ENCODE data around the gene CYTH2.
A peak's percentile ranks its signal among the peaks of the same experiment; 100 is the strongest.

Gene CYTH2

DNA sequence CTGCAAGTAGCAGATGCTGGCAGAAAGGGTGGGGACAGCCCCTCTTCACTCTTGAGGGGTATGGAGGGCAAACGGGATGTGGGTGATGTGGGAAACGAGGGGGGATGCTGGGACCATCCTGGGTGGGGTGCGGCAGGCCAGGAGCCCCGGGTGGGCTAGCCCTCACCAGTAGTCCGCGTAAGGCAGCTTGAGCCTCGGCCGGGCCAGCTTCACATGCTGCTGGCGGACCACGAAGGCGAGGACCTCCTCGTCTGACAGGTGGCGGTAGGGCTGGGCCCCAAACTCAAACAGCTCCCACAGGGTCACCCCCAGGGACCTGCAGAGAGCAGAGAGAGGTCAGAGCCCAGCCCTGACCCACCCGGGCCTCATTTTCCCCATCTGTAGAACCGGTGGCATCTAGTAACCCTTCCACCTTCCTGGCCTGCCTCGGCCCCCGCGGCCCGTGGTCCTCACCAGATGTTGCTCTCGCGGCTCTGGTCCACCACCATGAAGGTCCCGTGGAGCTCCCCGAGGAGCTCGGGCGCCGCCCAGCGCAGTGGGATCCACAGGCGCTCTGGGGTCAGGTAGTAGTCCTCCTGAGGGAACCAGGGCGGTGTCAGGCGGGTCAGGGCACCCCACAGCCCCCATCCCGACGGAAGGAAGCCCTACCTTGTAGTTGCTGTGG is 31.8 kb downstream of the CYTH2 start:
- TF ChIP-seq MAX (IDR thresholded peaks at IDR 0.05) = peak; percentile 17; the same call in 1 of the 2 replicates
- TF ChIP-seq EGR1 (IDR thresholded peaks at IDR 0.05) = no peak

- TF ChIP-seq YY1 (IDR thresholded peaks at IDR 0.05; ENCODE audit: low read depth) (no peak), USF1 (IDR thresholded peaks at IDR 0.05) (peak; percentile 97)
Observed at GRCh38 chr19:48501494-48502349, 32.6 kb downstream of the CYTH2 start.

DNA sequence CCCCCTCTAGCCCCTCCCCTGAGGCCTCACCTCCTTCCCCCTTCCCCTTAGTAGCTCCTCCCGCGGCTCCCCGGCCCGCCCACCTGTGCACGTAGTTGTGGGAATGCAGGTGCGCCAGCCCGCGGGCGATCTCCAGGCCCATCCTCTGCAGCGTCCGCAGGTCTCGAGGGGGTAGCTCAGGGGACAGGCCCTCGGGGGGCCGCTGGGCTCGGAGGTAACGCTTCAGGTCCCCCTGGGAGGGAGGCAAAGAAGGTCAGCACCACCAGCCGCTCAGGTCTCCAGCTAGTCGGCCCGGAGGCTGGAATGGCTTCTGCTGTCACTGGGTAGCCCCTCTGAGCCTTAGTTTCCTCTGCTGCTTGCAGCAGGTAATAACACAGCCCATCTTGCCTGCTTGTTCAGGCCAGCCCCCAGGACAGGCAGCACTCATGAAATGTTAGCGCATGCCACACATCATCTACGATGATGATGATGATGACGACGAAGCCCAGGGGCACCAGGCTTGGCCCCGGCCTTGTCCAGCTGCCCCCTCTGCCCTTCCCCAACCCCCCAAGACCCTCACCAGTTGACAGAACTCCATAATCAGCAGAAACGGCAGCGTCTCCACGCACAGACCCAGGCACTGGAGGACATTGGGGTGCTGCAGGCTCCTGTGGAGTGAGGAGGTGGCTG is 33.3 kb downstream of the CYTH2 start:
- peak; percentile 63 for TF ChIP-seq MAX (IDR thresholded peaks at IDR 0.05)
- TF ChIP-seq ZBTB7A (IDR thresholded peaks at IDR 0.05; ENCODE audit: low read depth) = peak; percentile 44; the same call in 1 of the 2 replicates
- no peak for TF ChIP-seq TCF12 (IDR thresholded peaks at IDR 0.05; ENCODE audit: low read depth)
- no peak for TF ChIP-seq EP300 (IDR thresholded peaks at IDR 0.05; ENCODE audit: borderline replicate concordance)
- peak; percentile 17; the same call in 1 of the 2 replicates for TF ChIP-seq TEAD4 (IDR thresholded peaks at IDR 0.05)

DNA sequence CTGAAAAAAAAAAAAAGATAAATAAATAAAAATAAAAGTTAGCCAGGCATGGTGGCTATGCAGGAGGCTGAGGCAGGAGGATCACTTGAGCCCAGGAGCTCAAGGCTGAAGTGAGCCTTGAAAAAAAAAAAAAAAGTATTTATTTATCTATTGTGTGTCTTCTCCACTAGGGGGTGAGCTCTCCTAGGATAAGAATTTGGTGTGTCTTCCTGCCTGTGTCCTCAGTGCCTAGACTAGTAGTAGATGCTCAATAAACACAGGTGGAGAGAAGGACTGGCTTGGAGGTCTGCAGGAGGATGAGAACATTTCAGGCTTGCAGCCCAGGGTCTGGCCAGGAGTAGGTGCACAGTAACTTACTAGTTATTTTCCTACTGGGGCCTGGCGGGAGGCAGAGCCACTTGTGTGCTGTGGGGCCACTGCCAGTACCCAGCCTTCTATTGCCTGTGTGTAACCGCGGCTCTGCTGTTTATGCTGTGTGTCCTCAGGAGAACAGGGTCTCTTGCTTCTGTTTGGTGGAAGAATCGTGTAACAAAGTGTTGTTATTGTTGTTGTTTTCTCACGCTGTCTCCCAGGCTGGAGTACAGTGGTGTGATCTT is 37.1 kb downstream of the CYTH2 start:
- TF ChIP-seq EGR1 (IDR thresholded peaks at IDR 0.05) (no peak), EP300 (IDR thresholded peaks at IDR 0.05; ENCODE audit: borderline replicate concordance) (no peak), RAD21 (IDR thresholded peaks at IDR 0.05; ENCODE audit: low read depth) (peak; percentile 94)

DNA sequence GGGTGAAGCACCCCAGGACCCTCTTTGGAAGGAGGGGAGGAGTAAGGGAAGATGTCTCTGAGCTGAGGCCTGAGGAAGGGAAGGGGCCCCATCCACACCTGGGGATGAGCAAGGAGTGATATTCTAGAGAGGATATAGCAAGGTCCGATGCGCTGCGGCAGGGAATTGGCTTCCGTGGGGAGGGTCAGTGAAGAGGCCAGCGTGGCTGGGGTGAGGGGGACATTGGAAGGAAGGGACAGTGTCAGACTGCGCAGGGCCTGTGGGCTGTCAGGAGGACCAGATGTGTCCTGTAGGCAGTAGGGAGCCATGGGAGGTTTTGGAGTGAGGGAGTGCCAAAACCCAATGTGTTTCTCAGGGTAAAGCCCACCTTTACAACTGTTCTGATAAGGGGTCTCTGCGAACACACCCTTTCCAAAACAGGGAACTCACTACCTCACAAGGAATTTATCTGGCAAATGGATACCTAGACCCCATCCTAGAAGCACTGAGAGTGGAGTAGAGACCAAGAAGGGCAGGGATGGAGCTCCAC is 38.8 kb downstream of the CYTH2 start:
- TF ChIP-seq MAX (IDR thresholded peaks at IDR 0.05) = no peak
- no peak for TF ChIP-seq CEBPB (IDR thresholded peaks at IDR 0.05)
- TF ChIP-seq USF1 (IDR thresholded peaks at IDR 0.05) = no peak
- no peak for TF ChIP-seq EGR1 (IDR thresholded peaks at IDR 0.05)
- TF ChIP-seq ZBTB7A (IDR thresholded peaks at IDR 0.05; ENCODE audit: low read depth) = no peak
- TF ChIP-seq REST (IDR thresholded peaks at IDR 0.05; ENCODE audit: low read depth) = no peak
- no peak for TF ChIP-seq TCF12 (IDR thresholded peaks at IDR 0.05; ENCODE audit: low read depth)
- TF ChIP-seq FOXM1 (IDR thresholded peaks at IDR 0.05; ENCODE audit: borderline replicate concordance, low read depth) = no peak
- no peak for TF ChIP-seq RAD21 (IDR thresholded peaks at IDR 0.05; ENCODE audit: low read depth)
- no peak for TF ChIP-seq EP300 (IDR thresholded peaks at IDR 0.05; ENCODE audit: borderline replicate concordance)
- TF ChIP-seq YY1 (IDR thresholded peaks at IDR 0.05; ENCODE audit: low read depth) = no peak
- no peak for TF ChIP-seq TEAD4 (IDR thresholded peaks at IDR 0.05)
- no peak for TF ChIP-seq CREB1 (IDR thresholded peaks at IDR 0.05; ENCODE audit: low read depth)
- TF ChIP-seq NFIC (IDR thresholded peaks at IDR 0.05) = no peak
- no peak for TF ChIP-seq TAF1 (IDR thresholded peaks at IDR 0.05; ENCODE audit: low read depth)

DNA sequence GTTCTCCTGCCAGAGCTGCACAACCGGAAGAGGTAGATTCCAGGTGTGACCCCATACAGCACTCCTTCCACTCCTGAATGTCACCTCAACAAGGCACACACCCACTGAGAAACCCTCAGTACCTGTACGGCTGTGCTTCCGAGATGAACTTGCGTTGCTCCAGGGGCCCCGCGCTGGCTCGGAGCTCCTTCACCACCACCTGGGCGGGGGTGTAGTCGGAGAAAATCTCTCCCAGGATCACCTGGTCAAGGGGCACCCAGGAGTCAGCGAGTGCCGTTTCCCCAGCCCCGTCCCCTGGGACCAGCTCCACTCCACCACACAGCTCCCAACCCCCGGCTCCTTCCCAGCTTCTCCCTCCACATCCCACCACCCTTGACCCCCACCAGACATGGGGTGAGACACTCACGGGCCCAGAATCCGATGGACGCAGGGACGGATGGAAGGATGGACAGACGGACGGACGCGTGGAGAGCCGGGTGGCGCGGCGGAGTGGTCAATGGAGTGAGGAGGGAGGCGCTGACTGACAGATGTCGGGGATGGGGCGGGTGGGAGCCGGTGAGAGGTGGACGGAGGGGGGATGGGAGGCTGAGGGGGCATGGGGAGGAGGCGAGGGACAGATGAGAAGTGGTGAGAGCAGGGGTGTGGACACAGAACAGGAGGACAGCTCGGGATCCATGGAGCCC is 39.7 kb downstream of the CYTH2 start:
- TF ChIP-seq MAX (IDR thresholded peaks at IDR 0.05) (no peak), TAF1 (IDR thresholded peaks at IDR 0.05; ENCODE audit: low read depth) (no peak), USF1 (IDR thresholded peaks at IDR 0.05) (no peak), ZBTB7A (IDR thresholded peaks at IDR 0.05; ENCODE audit: low read depth) (no peak), EP300 (IDR thresholded peaks at IDR 0.05; ENCODE audit: borderline replicate concordance) (no peak), NFIC (IDR thresholded peaks at IDR 0.05) (no peak), YY1 (IDR thresholded peaks at IDR 0.05; ENCODE audit: low read depth) (no peak), CREB1 (IDR thresholded peaks at IDR 0.05; ENCODE audit: low read depth) (no peak), RAD21 (IDR thresholded peaks at IDR 0.05; ENCODE audit: low read depth) (no peak), TCF12 (IDR thresholded peaks at IDR 0.05; ENCODE audit: low read depth) (no peak), CEBPB (IDR thresholded peaks at IDR 0.05) (no peak), FOXM1 (IDR thresholded peaks at IDR 0.05; ENCODE audit: borderline replicate concordance, low read depth) (no peak), TEAD4 (IDR thresholded peaks at IDR 0.05) (no peak), EGR1 (IDR thresholded peaks at IDR 0.05) (no peak), REST (IDR thresholded peaks at IDR 0.05; ENCODE audit: low read depth) (no peak)
